GM21825 (cell line): ENCODE measurements around the gene CLCN2.
A peak's percentile ranks its signal among the peaks of the same experiment; 100 is the strongest.

ENCODE experiments used
- ATAC-seq: cut with Tn5 transposase; IDR thresholded peaks from one replicate; pipeline ENCODE4 v1.9.1; 2021; ENCODE audit warnings: mild to moderate bottlenecking, moderate library complexity; ENCODE audit not compliant: unreplicated experiment

The CLCN2 gene

DNA sequence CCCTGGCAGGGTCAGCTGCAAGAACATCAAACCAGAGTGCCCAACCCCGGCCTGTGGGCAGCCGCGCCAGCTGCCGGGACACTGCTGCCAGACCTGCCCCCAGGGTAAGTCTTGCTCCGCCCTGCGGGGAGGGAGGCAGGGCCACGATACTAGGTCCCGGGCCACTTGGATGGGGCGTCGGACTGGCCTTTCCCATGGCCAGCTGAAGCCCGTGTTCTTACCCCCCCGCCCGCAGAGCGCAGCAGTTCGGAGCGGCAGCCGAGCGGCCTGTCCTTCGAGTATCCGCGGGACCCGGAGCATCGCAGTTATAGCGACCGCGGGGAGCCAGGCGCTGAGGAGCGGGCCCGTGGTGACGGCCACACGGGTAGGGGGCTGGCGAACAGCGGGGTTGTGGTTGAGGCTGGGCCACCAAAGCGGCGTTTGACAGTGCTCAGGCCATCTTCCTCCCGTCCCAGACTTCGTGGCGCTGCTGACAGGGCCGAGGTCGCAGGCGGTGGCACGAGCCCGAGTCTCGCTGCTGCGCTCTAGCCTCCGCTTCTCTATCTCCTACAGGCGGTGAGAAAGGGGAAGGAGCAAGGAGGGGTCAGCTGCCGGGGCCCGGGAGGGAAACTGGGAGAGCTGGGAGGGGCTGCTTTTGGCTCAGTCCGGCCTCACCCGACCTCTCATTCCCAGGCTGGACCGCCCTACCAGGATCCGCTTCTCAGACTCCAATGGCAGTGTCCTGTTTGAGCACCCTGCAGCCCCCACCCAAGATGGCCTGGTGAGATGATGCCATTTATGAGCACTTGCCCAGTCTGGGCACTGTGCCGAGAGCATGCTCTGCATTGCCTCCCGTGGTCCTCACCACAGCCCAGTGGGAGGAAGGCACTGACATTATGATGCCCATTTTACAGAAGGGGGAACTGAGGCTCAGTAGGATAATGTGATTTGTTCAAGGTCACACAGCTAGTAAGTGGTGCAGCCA is 20.1 kb upstream of the CLCN2 start:
- no peak for ATAC-seq

DNA sequence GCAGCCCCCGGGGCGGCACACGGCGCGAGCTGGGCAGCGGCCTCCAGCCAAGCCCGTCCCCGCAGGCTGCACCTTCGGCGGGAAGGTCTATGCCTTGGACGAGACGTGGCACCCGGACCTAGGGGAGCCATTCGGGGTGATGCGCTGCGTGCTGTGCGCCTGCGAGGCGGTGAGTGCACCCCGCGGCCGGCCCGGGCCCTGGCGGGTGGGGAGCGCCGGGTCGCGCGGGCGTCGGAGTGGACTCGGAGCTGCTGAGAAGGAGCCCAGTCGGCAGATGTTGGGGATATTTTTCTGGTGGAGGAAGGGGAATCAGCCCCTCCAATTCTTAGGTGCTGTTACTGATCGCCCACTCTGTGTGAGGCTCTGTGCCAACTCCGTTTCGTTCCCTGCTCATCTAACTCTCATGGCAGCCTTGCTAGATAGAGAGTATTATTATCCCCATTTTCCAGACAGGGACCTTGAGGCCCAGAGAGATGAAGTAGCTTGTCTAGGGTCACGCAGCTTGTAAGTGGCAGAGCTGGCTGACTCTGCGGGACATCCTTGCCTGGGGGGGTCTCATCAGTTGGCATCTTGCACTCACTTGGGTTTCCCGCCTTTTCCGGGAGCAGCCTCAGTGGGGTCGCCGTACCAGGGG is 19.3 kb upstream of the CLCN2 start:
- no peak for ATAC-seq

DNA sequence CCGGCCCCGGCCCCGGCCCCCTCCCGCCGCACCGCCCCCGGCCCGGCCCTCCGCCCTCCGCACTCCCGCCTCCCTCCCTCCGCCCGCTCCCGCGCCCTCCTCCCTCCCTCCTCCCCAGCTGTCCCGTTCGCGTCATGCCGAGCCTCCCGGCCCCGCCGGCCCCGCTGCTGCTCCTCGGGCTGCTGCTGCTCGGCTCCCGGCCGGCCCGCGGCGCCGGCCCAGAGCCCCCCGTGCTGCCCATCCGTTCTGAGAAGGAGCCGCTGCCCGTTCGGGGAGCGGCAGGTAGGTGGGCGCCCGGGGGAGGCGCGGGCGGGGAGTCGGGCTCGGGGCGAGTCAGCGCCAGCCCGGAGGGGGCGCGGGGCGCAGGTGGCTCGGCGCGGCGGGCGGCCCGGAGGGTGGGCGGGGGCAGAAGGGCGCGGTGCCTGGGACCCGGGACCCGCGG is 18.8 kb upstream of the CLCN2 start:
- no peak for ATAC-seq

DNA sequence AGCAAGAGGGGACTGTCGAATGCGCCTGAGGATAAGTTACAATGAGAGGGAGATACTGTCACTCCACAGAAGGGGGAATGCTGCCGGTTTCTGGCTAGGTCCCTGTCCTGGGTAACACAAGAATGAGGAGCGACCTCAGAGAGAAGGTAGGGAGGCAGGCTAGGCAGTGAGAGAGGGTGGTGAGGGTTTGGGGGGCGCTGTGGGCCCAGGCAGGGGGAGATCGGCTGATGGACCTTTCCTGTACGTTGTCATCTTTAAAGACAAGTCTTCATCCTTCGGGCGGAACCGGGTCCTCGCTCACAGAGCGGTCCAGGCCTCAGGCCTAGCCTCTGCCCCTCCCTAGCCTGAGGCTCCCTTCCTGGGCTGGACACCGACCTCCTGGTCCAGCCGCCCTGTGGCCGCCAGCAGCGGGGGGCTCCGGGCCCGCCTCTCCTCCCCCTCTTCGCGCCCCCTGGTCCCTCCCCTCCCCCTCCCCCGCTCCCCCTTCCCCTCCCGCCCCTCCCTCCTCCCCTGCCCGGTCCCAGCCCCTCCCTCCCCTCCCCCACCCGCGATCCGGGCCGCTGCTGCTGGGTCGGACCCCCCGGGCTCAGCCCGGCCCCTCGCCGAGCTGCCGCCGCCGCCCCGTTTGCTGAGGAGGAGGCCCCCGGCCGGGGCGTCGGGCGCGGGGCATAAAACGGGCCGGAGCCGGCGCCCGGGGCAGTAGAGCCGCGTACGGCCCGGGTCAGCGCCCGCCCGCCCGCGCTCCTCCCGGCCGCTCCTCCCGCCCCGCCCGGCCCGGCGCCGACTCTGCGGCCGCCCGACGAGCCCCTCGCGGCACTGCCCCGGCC is 18.2 kb upstream of the CLCN2 start, which contains the start of gene CHRD:
CHRD (plus strand) TSS at position 697 of the 827 bp plus-strand sequence. CDS start 265 bp downstream, outside the sequence.
- no peak for ATAC-seq

DNA sequence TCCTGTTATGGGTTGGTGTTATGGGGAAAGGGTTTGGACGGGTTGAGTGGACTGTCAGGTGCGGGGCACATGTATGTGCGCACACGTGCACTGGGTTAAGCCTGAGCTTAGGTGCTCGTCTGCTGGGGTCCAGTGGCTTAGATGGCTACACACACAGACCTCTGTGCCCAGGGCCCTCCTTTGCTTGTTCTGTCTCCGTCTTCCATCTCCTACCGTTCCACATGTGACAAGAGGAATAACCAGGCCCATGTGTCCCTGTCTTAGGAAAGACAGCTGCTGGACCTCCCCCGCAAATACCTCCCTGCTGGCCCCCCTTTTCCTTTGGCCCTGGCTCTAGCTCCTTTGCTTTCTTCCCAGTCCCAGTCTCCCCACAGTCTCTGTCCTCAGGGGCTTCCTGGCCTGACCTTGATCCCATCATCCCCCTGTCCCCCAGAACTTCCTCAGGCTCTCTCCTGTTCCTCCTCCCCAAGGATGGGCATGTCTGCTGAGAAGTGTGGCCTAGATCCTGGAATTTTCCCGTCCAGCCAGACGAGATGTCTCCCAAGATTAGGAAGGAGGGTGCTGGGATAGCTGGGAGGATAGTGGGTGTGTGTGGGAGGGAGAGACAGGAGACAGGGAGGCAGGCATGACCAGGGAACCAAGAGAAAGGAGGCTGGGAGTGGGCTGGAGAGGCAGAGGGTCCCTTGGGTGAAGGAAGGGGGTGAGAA is 17.4 kb upstream of the CLCN2 start:
- ATAC-seq: no peak

DNA sequence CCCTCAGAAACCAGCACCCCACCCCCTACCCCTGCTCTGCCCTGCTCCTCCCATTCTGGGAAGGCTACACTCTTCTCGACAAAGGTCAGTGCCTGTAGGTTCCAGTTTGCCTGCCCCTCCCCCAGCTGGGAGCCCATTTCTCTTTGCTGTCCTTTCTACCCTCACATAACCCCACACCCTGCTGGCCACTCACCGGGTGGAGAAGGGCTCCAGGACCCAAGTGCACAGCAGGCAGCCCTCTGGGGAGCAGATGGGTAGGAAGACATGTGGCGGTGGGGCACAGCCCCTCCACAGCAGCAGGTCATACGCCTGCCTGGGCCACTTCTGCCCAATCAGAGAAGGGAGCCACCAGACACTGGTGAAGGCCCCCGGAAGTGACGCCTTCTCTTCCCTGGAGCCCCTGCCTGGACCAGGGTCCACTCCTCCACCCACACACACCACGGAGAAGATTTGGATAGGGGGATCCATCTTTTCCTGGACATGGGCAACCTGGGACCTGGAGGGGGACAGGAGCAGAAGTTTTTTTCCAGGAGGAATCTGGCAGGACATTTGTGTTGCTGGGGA is 16.6 kb upstream of the CLCN2 start, which contains the start of gene THPO:
THPO (minus strand) TSS at position 326 of the 564 bp plus-strand sequence. CDS start 1,948 bp downstream, outside the sequence.
- ATAC-seq: no peak

DNA sequence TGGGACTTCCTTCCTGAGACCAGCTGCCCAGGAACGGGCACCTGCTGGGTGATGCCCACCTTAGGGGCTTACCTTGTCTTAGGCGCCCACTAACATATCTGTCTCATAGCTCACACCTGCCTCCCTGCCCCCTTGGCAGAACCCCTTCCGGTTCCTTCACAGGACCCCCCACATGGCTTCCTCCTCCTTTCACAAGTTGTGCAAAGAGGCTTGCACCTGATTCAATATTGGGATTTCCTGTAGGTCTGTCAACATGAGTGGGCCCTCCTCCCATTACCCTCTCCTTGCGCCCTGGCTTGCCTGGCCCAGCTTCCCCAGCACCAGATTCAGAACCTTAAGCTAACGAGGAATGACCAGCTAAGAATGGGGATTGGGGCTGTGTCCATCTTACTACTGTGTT is 16.0 kb upstream of the CLCN2 start:
- no peak for ATAC-seq

DNA sequence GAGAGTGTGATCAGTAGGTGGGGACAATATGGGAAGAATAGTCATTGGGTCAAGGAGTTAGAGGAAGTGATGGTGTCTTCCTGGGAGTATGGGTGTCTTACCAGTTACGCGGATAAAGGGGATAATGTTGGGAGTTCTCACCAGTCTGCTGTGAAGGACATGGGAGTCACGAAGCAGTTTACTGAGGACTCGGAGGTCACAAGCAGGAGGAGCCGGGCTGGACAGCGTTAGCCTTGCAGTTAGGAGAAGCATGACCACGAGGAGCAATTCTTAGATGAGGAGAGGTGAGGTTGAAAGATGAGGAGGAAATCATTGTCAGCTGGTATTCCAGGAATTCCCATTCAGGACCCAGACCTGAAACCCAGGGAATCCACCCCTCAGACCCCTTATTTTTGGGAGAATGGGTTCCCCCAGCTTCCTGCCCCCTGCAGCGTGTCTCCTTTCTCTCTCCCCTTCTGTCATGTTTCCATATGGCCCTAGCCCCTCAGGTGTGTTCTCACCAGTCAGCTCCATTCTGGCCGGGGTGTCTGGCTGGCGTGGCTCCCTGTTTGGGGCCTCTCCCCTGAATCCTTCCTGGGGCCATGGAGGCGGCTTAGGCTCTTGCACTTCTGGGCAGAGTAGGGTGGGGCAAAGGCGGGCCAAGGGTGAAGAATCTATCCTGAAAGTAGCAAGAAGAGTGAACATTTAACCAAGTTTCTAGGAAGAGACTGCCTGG is 14.5 kb upstream of the CLCN2 start:
- ATAC-seq: no peak

DNA sequence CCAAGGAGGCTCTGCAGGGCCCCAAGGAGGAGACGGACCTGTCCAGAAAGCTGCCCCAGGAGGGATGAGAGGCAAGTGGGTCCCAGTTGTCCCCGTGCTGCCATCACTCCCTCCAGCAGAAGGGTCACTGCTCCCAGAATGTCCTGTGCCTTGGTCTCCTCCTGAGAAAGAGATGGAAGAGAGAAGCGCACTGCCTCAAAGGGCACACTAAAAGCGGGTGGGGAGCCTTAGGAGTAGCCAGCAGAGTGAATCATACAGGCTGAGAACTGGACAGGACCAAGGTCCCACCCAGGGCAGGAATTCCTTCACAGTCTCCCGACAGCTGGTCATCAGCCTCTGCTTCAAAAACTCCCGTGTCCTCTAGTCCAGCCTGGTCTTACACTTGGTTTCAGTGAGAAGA is 12.0 kb upstream of the CLCN2 start:
- no peak for ATAC-seq

DNA sequence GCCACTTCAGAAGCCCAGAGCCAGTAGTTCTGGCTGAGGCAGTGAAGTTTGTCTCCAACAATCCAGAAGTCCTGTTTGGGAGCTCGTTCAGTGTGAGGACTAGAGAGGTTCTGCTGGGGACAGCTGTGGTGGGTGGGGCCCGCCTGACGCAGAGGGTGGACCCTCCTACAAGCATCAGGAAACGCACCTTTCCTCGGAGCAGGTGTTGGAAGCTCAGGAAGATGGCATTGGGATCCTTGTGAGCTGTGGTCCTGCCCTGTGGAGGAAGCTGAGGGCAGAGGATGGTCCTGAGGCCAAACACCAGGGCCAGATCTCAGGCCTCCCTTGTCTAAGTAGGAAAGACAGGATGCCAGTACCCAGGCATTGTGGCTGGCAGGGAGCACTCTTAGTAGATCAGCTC is 11.5 kb upstream of the CLCN2 start:
- no peak for ATAC-seq

DNA sequence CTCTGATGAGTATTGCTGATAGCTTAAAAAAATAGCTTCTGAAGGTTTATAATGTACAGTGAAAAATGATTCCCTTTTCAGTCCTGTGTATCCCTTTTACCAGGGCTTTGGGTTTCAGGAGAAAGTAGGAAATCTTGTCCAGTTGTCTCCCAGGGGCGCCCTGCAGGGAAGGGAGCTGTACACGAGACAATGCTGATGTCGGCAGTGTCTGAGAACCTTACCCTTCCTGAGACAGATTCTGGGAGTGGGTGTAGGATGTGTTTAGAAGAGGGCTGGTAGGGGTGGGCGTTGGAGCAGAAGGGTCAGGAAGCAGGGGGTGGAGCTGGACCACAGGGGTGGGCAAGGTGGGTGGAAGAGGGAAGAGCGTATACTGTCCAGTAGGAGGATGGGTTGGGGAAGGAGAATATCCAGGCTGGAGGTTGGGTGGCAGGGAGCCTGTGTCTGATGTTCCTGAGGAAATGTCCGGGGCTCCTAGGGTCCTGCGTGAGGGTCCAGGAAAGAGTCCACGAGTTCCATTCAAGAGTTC is 11.0 kb upstream of the CLCN2 start:
- ATAC-seq: no peak

DNA sequence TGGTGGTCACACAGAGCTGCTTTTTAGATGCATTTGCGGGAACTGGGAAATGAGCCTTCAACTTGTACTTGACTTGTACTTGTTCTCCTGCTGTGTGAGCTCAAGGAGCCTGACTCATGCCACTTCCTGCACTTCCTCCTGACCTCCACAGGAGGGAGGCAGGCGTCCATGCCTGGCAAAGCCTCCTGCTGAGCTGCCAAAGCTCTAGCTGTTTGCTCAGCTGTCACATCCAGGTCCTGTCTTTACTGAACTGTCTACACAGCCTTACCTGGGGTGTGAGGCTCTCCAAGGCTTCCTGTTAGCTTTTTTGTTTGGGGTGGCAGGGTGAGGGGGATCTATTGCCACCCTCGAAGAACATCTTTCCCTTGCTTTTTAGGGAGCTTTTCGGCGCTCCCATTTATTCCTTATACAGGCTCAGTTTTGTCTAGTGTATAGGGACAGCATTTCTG is 10.2 kb upstream of the CLCN2 start:
- ATAC-seq: peak; percentile 81

DNA sequence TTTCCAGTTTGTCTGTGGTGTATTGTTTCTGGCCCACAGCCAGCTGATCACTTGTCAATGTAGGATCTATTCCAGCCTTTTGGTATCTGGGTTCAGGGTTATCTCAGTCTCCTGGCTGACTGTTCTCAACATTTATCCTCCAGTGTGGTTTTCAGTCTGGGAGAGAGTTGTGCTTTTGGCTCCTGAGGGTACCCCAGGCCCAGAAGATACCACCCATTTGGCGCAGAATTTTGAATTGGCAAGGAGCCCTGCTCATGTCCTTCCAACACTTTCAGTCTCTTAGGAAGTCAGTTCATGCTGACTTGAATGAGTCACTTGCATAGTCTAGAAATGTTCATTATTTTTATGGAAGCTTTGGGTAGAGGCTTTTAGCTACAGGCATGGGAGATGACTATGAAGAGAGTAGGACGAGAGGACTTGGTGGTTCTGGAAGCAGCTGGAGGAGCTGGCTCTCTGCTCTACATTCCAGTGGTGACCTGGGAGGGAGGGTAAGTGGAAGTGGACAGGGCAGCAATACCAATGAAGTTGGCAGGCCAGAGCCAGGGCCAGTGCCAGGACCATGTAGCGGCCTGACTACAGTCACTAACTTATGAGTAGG is 7.3 kb upstream of the CLCN2 start:
- ATAC-seq: no peak

DNA sequence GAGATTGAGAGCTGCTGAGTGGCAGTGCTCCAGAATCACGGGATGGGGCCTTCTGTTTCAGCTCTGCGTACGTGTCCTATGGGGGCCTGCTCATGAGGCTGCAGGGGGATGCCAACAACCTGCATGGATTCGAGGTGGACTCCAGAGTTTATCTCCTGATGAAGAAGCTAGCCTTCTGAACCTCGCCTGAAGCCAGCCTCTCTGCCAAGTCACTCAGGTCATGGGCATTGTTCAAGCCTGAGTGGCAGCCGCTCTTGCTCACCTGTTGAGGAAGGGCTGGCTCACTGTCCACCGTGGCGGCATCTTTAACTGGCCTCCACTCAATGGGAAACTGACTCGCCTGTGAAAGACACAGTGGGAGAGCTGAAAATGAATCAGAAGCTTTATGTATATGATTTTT is 6.7 kb upstream of the CLCN2 start:
- no peak for ATAC-seq

DNA sequence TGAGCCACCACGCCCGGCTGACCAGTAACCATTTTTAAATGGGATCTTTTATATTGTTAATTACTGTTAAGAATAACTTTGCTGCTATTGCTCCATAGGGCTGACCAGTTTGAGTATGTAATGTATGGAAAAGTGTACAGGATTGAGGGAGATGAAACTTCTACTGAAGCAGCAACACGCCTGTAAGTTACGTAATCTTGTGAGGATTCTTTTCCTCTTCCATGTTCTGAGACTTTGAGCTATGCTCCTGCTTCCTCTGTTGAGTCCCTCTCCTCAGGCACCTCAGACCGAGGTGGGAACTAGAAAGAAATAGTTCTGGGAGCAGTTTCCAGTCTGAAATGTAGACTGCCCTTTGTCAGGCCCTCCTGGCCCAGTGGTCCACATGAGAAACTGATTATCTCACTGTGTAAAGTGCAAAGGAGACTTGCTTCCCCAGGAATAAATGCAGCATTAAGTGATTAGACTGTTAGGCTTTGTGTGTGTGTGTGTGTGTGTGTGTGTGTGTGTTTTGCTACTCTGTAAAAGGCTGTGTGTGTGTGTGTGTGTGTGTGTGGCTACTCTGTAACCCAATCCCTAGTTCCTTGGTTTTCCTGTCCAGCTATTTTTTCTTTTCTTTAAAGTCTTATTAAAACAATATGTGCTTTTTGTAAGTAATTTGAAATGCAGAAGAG is 5.3 kb upstream of the CLCN2 start:
- no peak for ATAC-seq

DNA sequence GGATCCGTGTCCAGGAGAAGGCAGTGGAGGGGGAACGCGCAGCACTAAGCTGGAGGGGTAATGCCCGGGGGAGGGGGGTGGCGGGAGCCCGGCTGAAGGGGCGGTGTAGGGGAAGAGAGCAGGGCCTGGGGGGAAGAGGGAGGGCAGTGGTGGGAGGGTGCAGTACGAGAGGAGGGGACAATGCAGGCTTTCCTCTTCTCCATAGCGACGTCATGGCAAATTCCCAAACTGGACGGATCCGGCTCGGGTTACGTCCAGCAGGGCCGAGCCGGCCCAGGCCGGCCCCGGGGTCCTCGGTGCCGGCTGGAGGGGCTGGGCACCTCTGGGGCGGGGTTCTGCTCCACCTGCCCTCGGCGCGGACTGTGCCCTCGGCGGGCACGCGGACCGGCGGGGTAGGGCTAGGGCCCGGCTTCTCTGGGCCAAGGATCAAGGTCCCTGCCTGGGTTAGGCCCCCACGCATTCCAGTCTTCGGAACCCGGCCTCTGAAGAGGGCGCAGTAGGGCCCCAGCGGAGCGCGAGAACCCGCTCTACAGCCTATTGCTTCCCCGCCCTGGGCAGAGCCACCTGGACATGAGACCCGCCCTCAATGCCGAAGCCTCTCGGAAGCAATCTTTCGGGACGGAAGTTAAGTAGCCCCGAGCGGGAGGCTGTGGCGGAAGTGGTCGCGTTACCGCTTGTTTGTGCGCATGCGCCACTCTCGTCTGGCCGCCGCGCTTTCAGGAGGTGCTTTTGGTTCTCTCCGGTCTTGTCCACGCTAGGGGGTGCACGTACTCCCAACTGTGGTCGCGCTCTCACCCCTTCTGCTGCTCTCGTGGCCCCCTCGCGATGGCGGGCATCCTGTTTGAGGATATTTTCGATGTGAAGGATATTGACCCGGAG is 1.5 kb upstream of the CLCN2 start:
- peak; percentile 79 for ATAC-seq
